NCI-H2029 treated with DMSO at 0.1 percent for 48 hours (cell line): ENCODE data around the gene BATF2.

ENCODE experiments used
- DNase-seq: peaks from one replicate; lab custom pipeline; 2025; lab: John Stamatoyannopoulos, UW

The BATF2 gene

GRCh38 chr11:64963072-64963631, 33.6 kb downstream of the BATF2 start:
- no peak for DNase-seq

GRCh38 chr11:64960719-64961118, 36.1 kb downstream of the BATF2 start:
- DNase-seq = no peak

- DNase-seq = no peak
These were observed 37.3 kb downstream of the BATF2 start for GRCh38 chr11:64959498-64959897.

GRCh38 chr11:64954201-64954600, 42.6 kb downstream of the BATF2 start:
- DNase-seq = no peak

- DNase-seq = no peak
These were observed 45.2 kb downstream of the BATF2 start for GRCh38 chr11:64951529-64951928.

- DNase-seq = no peak
These were observed 49.5 kb downstream of the BATF2 start for GRCh38 chr11:64947208-64947814.
